WTC11 (cell line): ENCODE measurements around the gene PSEN1. TPM values are rescaled to one million over a fixed set of nuclear protein-coding genes. Genes with fewer than 3 reads are reported as not detected.

ENCODE experiments used
- ATAC-seq: fragments of 200-7000 bp; cut with Tn5 transposase; 2 replicates; pipeline ENCODE4 v1.10.0; 2021; ENCODE audit warnings: mild to moderate bottlenecking, moderate library complexity
- CTCF ChIA-PET: fragments of 300-600 bp; sonication (Branson Sonifier 250); formaldehyde crosslinking; loops from one replicate; lab custom pipeline; 2021; ENCODE audit warnings: antibody characterized with exemption; lab: Charles Lee
- POLR2A ChIA-PET: fragments of 350-600 bp; sonication (Branson Sonifier 250); formaldehyde crosslinking; loops from one replicate; lab custom pipeline; 2021; ENCODE audit warnings: antibody characterized with exemption; lab: Charles Lee
- DNase-seq: peaks from one replicate; pipeline ENCODE4 v3.0.0; 2021; ENCODE audit warnings: low spot score
- H3K27ac Mint-ChIP-seq: 2 replicates; pipeline ENCODE4 v1.8.0; 2021; ENCODE audit warnings: mixed read lengths
- H3K27me3 Mint-ChIP-seq: 2 replicates; pipeline ENCODE4 v1.8.0; 2021; ENCODE audit warnings: low read depth, mild to moderate bottlenecking, moderate library complexity, mixed read lengths
- H3K36me3 Mint-ChIP-seq: 2 replicates; pipeline ENCODE4 v1.8.0; 2021; ENCODE audit warnings: mixed read lengths
- H3K4me1 Mint-ChIP-seq: 2 replicates; pipeline ENCODE4 v1.8.0; 2022; ENCODE audit warnings: mixed read lengths
- H3K4me3 Mint-ChIP-seq: 2 replicates; pipeline ENCODE4 v1.8.0; 2021; ENCODE audit warnings: mild to moderate bottlenecking, moderate library complexity, mixed read lengths
- H3K9me3 Mint-ChIP-seq: 2 replicates; pipeline ENCODE4 v1.8.0; 2021; ENCODE audit warnings: mixed read lengths
- ATF3 ChIP-seq: sonication (generic); formaldehyde crosslinking; conservative IDR thresholded peaks from 2 replicates; pipeline ENCODE4 v1.8.1; 2022; ENCODE audit warnings: mild to moderate bottlenecking, missing genetic modification reagents
- CDX4 ChIP-seq: fragments of 250-450 bp; sonication (Bioruptor Pico); IDR thresholded peaks from 2 replicates; pipeline ENCODE4 v1.9.0; 2021; ENCODE audit warnings: moderate library complexity, mild to moderate bottlenecking, inconsistent platforms, borderline replicate concordance
- CREB1 ChIP-seq: sonication (generic); formaldehyde crosslinking; IDR thresholded peaks from 2 replicates; pipeline ENCODE4 v1.8.0; 2023; ENCODE audit warnings: mild to moderate bottlenecking, missing genetic modification reagents
- ESRRA ChIP-seq: sonication (generic); formaldehyde crosslinking; IDR thresholded peaks from 2 replicates; pipeline ENCODE4 v1.8.1; 2022; ENCODE audit warnings: mild to moderate bottlenecking, missing genetic modification reagents, borderline replicate concordance
- GTF2I ChIP-seq: fragments of 250-450 bp; sonication (Bioruptor Pico); conservative IDR thresholded peaks from 2 replicates; pipeline ENCODE4 v1.4.0; 2021; ENCODE audit warnings: mild to moderate bottlenecking
- HMGXB4 ChIP-seq: sonication (generic); formaldehyde crosslinking; IDR thresholded peaks from 2 replicates; pipeline ENCODE4 v1.8.1; 2023; ENCODE audit warnings: mild to moderate bottlenecking, moderate library complexity, missing genetic modification reagents
- IRF1 ChIP-seq: sonication (generic); formaldehyde crosslinking; IDR thresholded peaks from 2 replicates; pipeline ENCODE4 v1.8.0; 2023; ENCODE audit warnings: missing genetic modification reagents
- KAT7 ChIP-seq: sonication (generic); formaldehyde crosslinking; IDR thresholded peaks from 2 replicates; pipeline ENCODE4 v1.8.1; 2023; ENCODE audit warnings: missing genetic modification reagents, mild to moderate bottlenecking, borderline replicate concordance
- NFATC4 ChIP-seq: fragments of 250-450 bp; sonication (Bioruptor Pico); IDR thresholded peaks from 2 replicates; pipeline ENCODE4 v1.9.0; 2021; ENCODE audit warnings: mild to moderate bottlenecking
- PREB ChIP-seq: sonication (generic); formaldehyde crosslinking; IDR thresholded peaks from 2 replicates; pipeline ENCODE4 v1.8.1; 2022; ENCODE audit warnings: mild to moderate bottlenecking, missing genetic modification reagents, moderate library complexity, borderline replicate concordance
- SMAD3 ChIP-seq: sonication (generic); formaldehyde crosslinking; IDR thresholded peaks from 2 replicates; pipeline ENCODE4 v1.8.0; 2022; ENCODE audit warnings: missing genetic modification reagents, mild to moderate bottlenecking, borderline replicate concordance
- SP1 ChIP-seq: sonication (generic); formaldehyde crosslinking; conservative IDR thresholded peaks from 2 replicates; pipeline ENCODE4 v1.8.1; 2022; ENCODE audit warnings: missing genetic modification reagents
- TCF7 ChIP-seq: sonication (generic); formaldehyde crosslinking; IDR thresholded peaks from 2 replicates; pipeline ENCODE4 v1.8.0; 2022; ENCODE audit warnings: mild to moderate bottlenecking, low read depth, missing genetic modification reagents, moderate library complexity
- USF1 ChIP-seq: sonication (generic); formaldehyde crosslinking; IDR thresholded peaks from 2 replicates; pipeline ENCODE4 v1.8.0; 2022; ENCODE audit warnings: mild to moderate bottlenecking, missing genetic modification reagents
- USF2 ChIP-seq: sonication (generic); formaldehyde crosslinking; IDR thresholded peaks from 2 replicates; pipeline ENCODE4 v1.8.1; 2023; ENCODE audit warnings: mild to moderate bottlenecking, missing genetic modification reagents, moderate library complexity
- ZNF121 ChIP-seq: sonication (generic); formaldehyde crosslinking; IDR thresholded peaks from 2 replicates; pipeline ENCODE4 v1.8.0; 2023; ENCODE audit warnings: missing genetic modification reagents
- ZNF219 ChIP-seq: sonication (generic); formaldehyde crosslinking; IDR thresholded peaks from 2 replicates; pipeline ENCODE4 v1.8.0; 2023; ENCODE audit warnings: missing genetic modification reagents, mild to moderate bottlenecking, borderline replicate concordance
- ZNF232 ChIP-seq: sonication (generic); formaldehyde crosslinking; IDR thresholded peaks from 2 replicates; pipeline ENCODE4 v1.8.0; 2022; ENCODE audit warnings: mild to moderate bottlenecking, missing genetic modification reagents
- ZNF317 ChIP-seq: sonication (generic); formaldehyde crosslinking; IDR thresholded peaks from 2 replicates; pipeline ENCODE4 v1.8.1; 2023; ENCODE audit warnings: low read depth, mild to moderate bottlenecking, moderate library complexity, missing genetic modification reagents, borderline replicate concordance
- ZNF396 ChIP-seq: fragments of 250-450 bp; sonication (Bioruptor Pico); IDR thresholded peaks from 2 replicates; pipeline ENCODE4 v1.8.0; 2021; ENCODE audit warnings: mild to moderate bottlenecking, moderate library complexity, borderline replicate concordance
- ZNF416 ChIP-seq: fragments of 250-450 bp; sonication (Bioruptor Pico); IDR thresholded peaks from 2 replicates; pipeline ENCODE4 v1.9.0; 2021; ENCODE audit warnings: mild to moderate bottlenecking, inconsistent platforms
- ZNF425 ChIP-seq: fragments of 250-450 bp; sonication (Bioruptor Pico); conservative IDR thresholded peaks from 2 replicates; pipeline ENCODE4 v1.9.0; 2021; ENCODE audit warnings: mild to moderate bottlenecking
- total RNA-seq: library from RNA; stranded (reverse); gene quantifications from 3 replicates; pipeline ENCODE4 v1.2.3, GENCODE V29; 2021
- TF ChIP-seq, protein P1 (sequence below): sonication (generic); formaldehyde crosslinking; IDR thresholded peaks from 2 replicates; pipeline ENCODE4 v1.8.0; 2022; ENCODE audit warnings: mild to moderate bottlenecking, missing genetic modification reagents

PSEN1 gene
- total RNA-seq, 1 experiment from 2014 or later = 26.6 TPM

DNA sequence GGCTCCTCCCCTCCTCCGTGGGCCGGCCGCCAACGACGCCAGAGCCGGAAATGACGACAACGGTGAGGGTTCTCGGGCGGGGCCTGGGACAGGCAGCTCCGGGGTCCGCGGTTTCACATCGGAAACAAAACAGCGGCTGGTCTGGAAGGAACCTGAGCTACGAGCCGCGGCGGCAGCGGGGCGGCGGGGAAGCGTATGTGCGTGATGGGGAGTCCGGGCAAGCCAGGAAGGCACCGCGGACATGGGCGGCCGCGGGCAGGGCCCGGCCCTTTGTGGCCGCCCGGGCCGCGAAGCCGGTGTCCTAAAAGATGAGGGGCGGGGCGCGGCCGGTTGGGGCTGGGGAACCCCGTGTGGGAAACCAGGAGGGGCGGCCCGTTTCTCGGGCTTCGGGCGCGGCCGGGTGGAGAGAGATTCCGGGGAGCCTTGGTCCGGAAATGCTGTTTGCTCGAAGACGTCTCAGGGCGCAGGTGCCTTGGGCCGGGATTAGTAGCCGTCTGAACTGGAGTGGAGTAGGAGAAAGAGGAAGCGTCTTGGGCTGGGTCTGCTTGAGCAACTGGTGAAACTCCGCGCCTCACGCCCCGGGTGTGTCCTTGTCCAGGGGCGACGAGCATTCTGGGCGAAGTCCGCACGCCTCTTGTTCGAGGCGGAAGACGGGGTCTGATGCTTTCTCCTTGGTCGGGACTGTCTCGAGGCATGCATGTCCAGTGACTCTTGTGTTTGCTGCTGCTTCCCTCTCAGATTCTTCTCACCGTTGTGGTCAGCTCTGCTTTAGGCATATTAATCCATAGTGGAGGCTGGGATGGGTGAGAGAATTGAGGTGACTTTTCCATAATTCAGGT, at the start of gene PSEN1 (continued):
- no peak for TF ChIP-seq ATF3
- peak; percentile 86 for TF ChIP-seq SP1 (CRISPR knock-in tag)
- no peak for TF ChIP-seq NFATC4 (CRISPR knock-in tag)
- no peak for TF ChIP-seq ZNF416 (CRISPR knock-in tag)
- no peak for TF ChIP-seq ZNF425 (CRISPR knock-in tag)
- 0 out of 2 replicates have a peak, but pooled peaks have one; percentile 15 for TF ChIP-seq SMAD3 (CRISPR knock-in tag)
- no peak for TF ChIP-seq IRF1 (CRISPR knock-in tag)
- no peak for TF ChIP-seq ZNF232 (CRISPR knock-in tag)
- no peak for TF ChIP-seq USF1 (CRISPR knock-in tag)
- peak; percentile 55; the same call in 1 of the 2 replicates for TF ChIP-seq TCF7 (CRISPR knock-in tag)
- no peak for TF ChIP-seq ZNF219 (CRISPR knock-in tag)
- TF ChIP-seq GTF2I (CRISPR knock-in tag) = no peak
- no peak for TF ChIP-seq KAT7 (CRISPR knock-in tag)
- no peak for TF ChIP-seq ZNF396 (CRISPR knock-in tag)
- TF ChIP-seq ZNF121 (CRISPR knock-in tag) = no peak
- TF ChIP-seq ESRRA (CRISPR knock-in tag) = no peak
- no peak for TF ChIP-seq USF2 (CRISPR knock-in tag)

GRCh38 chr14:73091044-73091443, 45.3 kb upstream of the PSEN1 start:
- ChIA-PET POLR2A (no interaction called here), CTCF (no interaction called here)
- ATAC-seq = no peak
- H3K36me3 Mint-ChIP-seq = peaks cover 69% of the 10 kb centered on the region
- DNase-seq = no peak
- no peaks in the 10 kb centered on the region for H3K27me3 Mint-ChIP-seq
- no peak overlapping the region for H3K27ac Mint-ChIP-seq
- H3K4me1 Mint-ChIP-seq = peaks cover 4% of the 10 kb centered on the region; the same call in 1 of the 2 replicates
- TF ChIP-seq CDX4 (CRISPR knock-in tag) (no peak), CREB1 (CRISPR knock-in tag) (no peak), ZNF317 (no peak), HMGXB4 (CRISPR knock-in tag) (no peak), PREB (CRISPR knock-in tag) (no peak)
- TF ChIP-seq, protein P1, sequence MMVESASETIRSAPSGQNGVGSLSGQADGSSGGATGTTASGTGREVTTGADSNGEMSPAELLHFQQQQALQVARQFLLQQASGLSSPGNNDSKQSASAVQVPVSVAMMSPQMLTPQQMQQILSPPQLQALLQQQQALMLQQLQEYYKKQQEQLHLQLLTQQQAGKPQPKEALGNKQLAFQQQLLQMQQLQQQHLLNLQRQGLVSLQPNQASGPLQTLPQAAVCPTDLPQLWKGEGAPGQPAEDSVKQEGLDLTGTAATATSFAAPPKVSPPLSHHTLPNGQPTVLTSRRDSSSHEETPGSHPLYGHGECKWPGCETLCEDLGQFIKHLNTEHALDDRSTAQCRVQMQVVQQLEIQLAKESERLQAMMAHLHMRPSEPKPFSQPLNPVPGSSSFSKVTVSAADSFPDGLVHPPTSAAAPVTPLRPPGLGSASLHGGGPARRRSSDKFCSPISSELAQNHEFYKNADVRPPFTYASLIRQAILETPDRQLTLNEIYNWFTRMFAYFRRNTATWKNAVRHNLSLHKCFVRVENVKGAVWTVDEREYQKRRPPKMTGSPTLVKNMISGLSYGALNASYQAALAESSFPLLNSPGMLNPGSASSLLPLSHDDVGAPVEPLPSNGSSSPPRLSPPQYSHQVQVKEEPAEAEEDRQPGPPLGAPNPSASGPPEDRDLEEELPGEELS (CRISPR knock-in tag) = no peak
- no peak overlapping the region for H3K4me3 Mint-ChIP-seq
- H3K9me3 Mint-ChIP-seq = no peaks in the 10 kb centered on the region
